NCI-H2107 treated with DMSO at 0.1 percent for 48 hours (cell line): ENCODE results near the gene MRPL50.
"Not testable (repeated sequence)": the region's sequence is repeated elsewhere in the genome, so short reads cannot be mapped to it uniquely, and the experiment has no call there.

Source experiments
- DNase-seq: peaks from one replicate; lab custom pipeline; 2025; ENCODE audit not compliant: unreplicated experiment; lab: John Stamatoyannopoulos, UW

Gene MRPL50

GRCh38 chr9:101418518-101419430, 20.4 kb upstream of the MRPL50 start:
- no peak for DNase-seq

- DNase-seq, result no peak
Observed at GRCh38 chr9:101417977-101418376, 19.6 kb upstream of the MRPL50 start.

- DNase-seq, result no peak
Observed at GRCh38 chr9:101417389-101417788, 19.0 kb upstream of the MRPL50 start.

GRCh38 chr9:101415578-101415977, 17.2 kb upstream of the MRPL50 start:
- no peak for DNase-seq

GRCh38 chr9:101414839-101415238, 16.4 kb upstream of the MRPL50 start:
- no peak for DNase-seq

- DNase-seq, result no peak
Observed at GRCh38 chr9:101409079-101409477, 10.7 kb upstream of the MRPL50 start.

GRCh38 chr9:101408374-101409078, 10.1 kb upstream of the MRPL50 start:
- DNase-seq, result no peak

- no peak for DNase-seq
Observed at GRCh38 chr9:101403516-101404285, 5.3 kb upstream of the MRPL50 start.

- no peak for DNase-seq
Observed at GRCh38 chr9:101400120-101400519, 1.7 kb upstream of the MRPL50 start.

- DNase-seq, result no peak
Observed at GRCh38 chr9:101399643-101399970, 1.2 kb upstream of the MRPL50 start.

GRCh38 chr9:101398930-101399642, 668 bp upstream of the MRPL50 start:
- no peak for DNase-seq

- no peak for DNase-seq
Observed at GRCh38 chr9:101397746-101398067, 711 bp downstream of the MRPL50 start.

- DNase-seq, result no peak
Observed at GRCh38 chr9:101394687-101395086, 3.7 kb downstream of the MRPL50 start.

GRCh38 chr9:101393135-101393534, 5.3 kb downstream of the MRPL50 start:
- no peak for DNase-seq

GRCh38 chr9:101388507-101388993, 9.9 kb downstream of the MRPL50 start:
- peak; percentile 49 for DNase-seq

- DNase-seq, result peak; percentile 82
Observed at GRCh38 chr9:101387871-101388506, 10.4 kb downstream of the MRPL50 start.

GRCh38 chr9:101384873-101385536, 13.4 kb downstream of the MRPL50 start, which contains the start of gene BAAT:
Gene BAAT (minus strand): TSS chr9:101385006. CDS start chr9:101371404, 13,602 bp downstream.
- not testable (repeated sequence) for DNase-seq

GRCh38 chr9:101383361-101383760, 15.1 kb downstream of the MRPL50 start:
- DNase-seq, result no peak

GRCh38 chr9:101381833-101382342, 16.5 kb downstream of the MRPL50 start:
- DNase-seq, result no peak

- DNase-seq, result no peak
Observed at GRCh38 chr9:101381118-101381517, 17.3 kb downstream of the MRPL50 start.
